Spleen (tissue), 11 donors: ENCODE results near the gene SMTN. TPM values are rescaled to one million over a fixed set of nuclear protein-coding genes. Genes with fewer than 3 reads are reported as not detected.
A peak's percentile ranks its signal among the peaks of the same experiment; 100 is the strongest.
"Not testable (repeated sequence)": the region's sequence is repeated elsewhere in the genome, so short reads cannot be mapped to it uniquely, and the experiment has no call there.

Experiments
- DNase-seq: peaks from one replicate; pipeline ENCODE4 v3.0.0-alpha.2; 2020
- H3K27ac ChIP-seq, 8 donors: fragments of 200-600 bp; sonication (generic) in 7 of 8; 1 replicate in 4 of 8; 2 replicates in 4 of 8; pipeline versions ENCODE4 v1.5.0 to v1.8.0; 2016 to 2021; ENCODE audit warnings: inconsistent platforms in 4 of 8, mild to moderate bottlenecking in 4 of 8, moderate library complexity in 1 of 8
- H3K27me3 ChIP-seq, 7 donors: fragments of 200-600 bp; sonication (generic) in 6 of 7; replicated peaks in 1 of 7; 1 replicate in 4 of 7; 2 replicates in 3 of 7; pipeline versions ENCODE4 v1.5.0 to v1.8.0; 2016 to 2021; ENCODE audit warnings: inconsistent platforms in 3 of 7, mild to moderate bottlenecking in 1 of 7
- H3K36me3 ChIP-seq, 6 donors: fragments of 200-600 bp; sonication (generic) in 5 of 6; 1 replicate in 4 of 6; 2 replicates in 2 of 6; pipeline versions ENCODE4 v1.5.0 to v1.8.0; 2016 to 2021; ENCODE audit warnings: inconsistent platforms in 2 of 6
- H3K4me1 ChIP-seq, 6 donors: fragments of 200-600 bp; sonication (generic) in 5 of 6; 1 replicate in 3 of 6; 2 replicates in 3 of 6; pipeline versions ENCODE4 v1.5.0 to v1.8.0; 2016 to 2021; ENCODE audit warnings: inconsistent platforms in 3 of 6
- H3K4me3 ChIP-seq, 8 donors: fragments of 200-600 bp; sonication (generic) in 7 of 8; 1 replicate in 4 of 8; 2 replicates in 4 of 8; pipeline versions ENCODE4 v1.5.0 to v1.8.0; 2016 to 2021; ENCODE audit warnings: inconsistent platforms in 4 of 8, mild to moderate bottlenecking in 4 of 8, moderate library complexity in 2 of 8
- H3K9me3 ChIP-seq, 8 donors: fragments of 200-600 bp; sonication (generic) in 7 of 8; 1 replicate in 4 of 8; 2 replicates in 4 of 8; pipeline versions ENCODE4 v1.5.0 to v1.8.0; 2016 to 2021; ENCODE audit warnings: inconsistent platforms in 4 of 8
- CTCF ChIP-seq, 11 experiments: fragments of 200-600 bp in 7 of 11; fragments of 450-650 bp in 4 of 11; sonication (generic) in 4 of 11; IDR thresholded peaks in 8 of 11; conservative IDR thresholded peaks in 3 of 11; 1 replicate in 7 of 11; 2 replicates in 4 of 11; pipeline versions ENCODE4 v1.4.0 to v1.8.0; 2016 to 2021; ENCODE audit warnings: antibody characterized with exemption in 11 of 11, inconsistent platforms in 4 of 11, mild to moderate bottlenecking in 1 of 11
- POLR2A ChIP-seq, 3 donors: fragments of 450-650 bp; IDR thresholded peaks; one replicate each; pipeline ENCODE4 v1.5.1; 2017; ENCODE audit warnings: antibody characterized with exemption in 3 of 3, mild to moderate bottlenecking in 1 of 3
- POLR2AphosphoS5 ChIP-seq, 3 donors: sonication (generic); formaldehyde crosslinking; IDR thresholded peaks; one replicate each; pipeline ENCODE4 v1.5.1; 2017; ENCODE audit warnings: antibody characterized with exemption in 3 of 3
- WGBS, 5 donors: extraction: QIAGEN DNeasy Blood & Tissue Kit in 3 of 5; methylation state at CpG; one replicate each; pipeline versions ENCODE4 v1.1.5 to v1.1.7; 2013 to 2018; 5-methylcytosine and 5-hydroxymethylcytosine counted together
- intact Hi-C: fragments of 100-400 bp; cut with DNase I; formaldehyde crosslinking; loops from one replicate; pipeline ENCODE4 v1.15.0; 2023; ENCODE audit warnings: low total_unique reads
- polyA plus RNA-seq, 3 donors: library from polyadenylated mRNA; stranded (reverse); fragments of 200-250 nt; gene quantifications; one replicate each; pipeline ENCODE4 v1.2.1, GENCODE V29; 2013
- total RNA-seq, 7 donors: library from RNA; depleted of rRNA in 3 of 7; stranded (reverse); fragments of >200 nt in 3 of 7; fragmentation: NEBNext Ultra II Directional in 4 of 7; extraction: Animal tissue kit (Norgen Biotek cat#: 25700) in 4 of 7; gene quantifications; one replicate each; pipeline versions ENCODE4 v1.1.0 to v1.2.1, GENCODE V29; 2016 to 2021
- donor health status: healthy with polysubstance abuse.
- donor health status: DM: no; HTN: no; CAD: no; lungs with moderate emphysema.
- donor health status: DM: no; HTN: no; CAD: no.
- donor health status: Bipolar disorder and iron deficiency.
- donor health status: healthy.
- donor health status: DM: no; HTN: no; CAD: no.
- donor health status: DM: yes; HTN: yes; CAD: no.

SMTN gene
- total and polyA plus RNA-seq, 10 donors = 21.2 to 230 (median 158) TPM

GRCh38 chr22:31055117-31055634, 25.9 kb upstream of the SMTN start:
- 70 to 81% (median 74%) methylated on average over 5 of the region's 5 CpGs for WGBS, 5 donors

GRCh38 chr22:31055635-31056159, 25.4 kb upstream of the SMTN start:
- no peak for DNase-seq
- WGBS, 5 donors = 60 to 76% (median 69%) methylated on average over 11 to 13 of the region's 13 CpGs
- H3K4me3 ChIP-seq = no peak overlapping the region
- no peaks in the 10 kb centered on the region for H3K9me3 ChIP-seq
- H3K27ac ChIP-seq = peak overlapping the region in 7 of 8 donors; percentile 29 to 63 (median 51)
- intact Hi-C loops = no loop called here
- no peaks in the 10 kb centered on the region for H3K36me3 ChIP-seq
- peaks cover 0 to 21% (median 1%) of the 10 kb centered on the region in 6 donors for H3K4me1 ChIP-seq
- H3K27me3 ChIP-seq = no peaks in the 10 kb centered on the region
- TF ChIP-seq POLR2AphosphoS5 (IDR thresholded peaks at IDR 0.05) (peak; percentile 58 to 81 (median 65)), CTCF (IDR thresholded peaks at IDR 0.05 in 8 of 11, conservative IDR thresholded peaks at IDR 0.05 in 3 of 11) (no peak), POLR2A (IDR thresholded peaks at IDR 0.05) (no peak)

More at GRCh38 chr22:31055117-31055634, 25.9 kb upstream of the SMTN start:
- H3K27ac ChIP-seq = peak overlapping the region in 7 of 8 donors; percentile 29 to 70 (median 56)
- no peaks in the 10 kb centered on the region for H3K9me3 ChIP-seq
- H3K4me3 ChIP-seq = no peak overlapping the region
- no peaks in the 10 kb centered on the region for H3K36me3 ChIP-seq
- intact Hi-C loops = no loop called here
- no peaks in the 10 kb centered on the region for H3K27me3 ChIP-seq
- no peak for TF ChIP-seq CTCF (IDR thresholded peaks at IDR 0.05 in 8 of 11, conservative IDR thresholded peaks at IDR 0.05 in 3 of 11)
- TF ChIP-seq POLR2A (IDR thresholded peaks at IDR 0.05) = no peak
- no peak for TF ChIP-seq POLR2AphosphoS5 (IDR thresholded peaks at IDR 0.05)
- peaks cover 0 to 26% (median 6%) of the 10 kb centered on the region in 6 donors for H3K4me1 ChIP-seq
- DNase-seq = no peak

- Histone ChIP-seq H3K9me3 (no peaks in the 10 kb centered on the region), H3K27ac (peak overlapping the region in 2 of 8 donors; percentile 33 to 63), H3K36me3 (no peaks in the 10 kb centered on the region), H3K27me3 (no peaks in the 10 kb centered on the region), H3K4me3 (no peak overlapping the region), H3K4me1 (peaks cover 0 to 7% (median 0%) of the 10 kb centered on the region in 6 donors)
- intact Hi-C loops = no loop called here
- no peak for DNase-seq
- 83 to 92% (median 86%) methylated on average over 5 of the region's 5 CpGs for WGBS, 5 donors
- no peak for TF ChIP-seq CTCF (IDR thresholded peaks at IDR 0.05 in 8 of 11, conservative IDR thresholded peaks at IDR 0.05 in 3 of 11)
- no peak for TF ChIP-seq POLR2AphosphoS5 (IDR thresholded peaks at IDR 0.05)
- TF ChIP-seq POLR2A (IDR thresholded peaks at IDR 0.05) = no peak
These were observed 24.0 kb upstream of the SMTN start for GRCh38 chr22:31056986-31057599.

GRCh38 chr22:31059663-31060062, 21.5 kb upstream of the SMTN start:
- H3K4me3 ChIP-seq, H3K27me3 ChIP-seq, H3K36me3 ChIP-seq, H3K4me1 ChIP-seq, DNase-seq, H3K9me3 ChIP-seq, H3K27ac ChIP-seq, intact Hi-C loops: not testable (repeated sequence)
- 55 to 84% (median 77%) methylated on average over 5 to 6 of the region's 6 CpGs for WGBS, 5 donors
